HS-27A (cell line): ENCODE data around the gene IZUMO1.
A peak's percentile ranks its signal among the peaks of the same experiment; 100 is the strongest.
"Not testable (repeated sequence)": the region's sequence is repeated elsewhere in the genome, so short reads cannot be mapped to it uniquely, and the experiment has no call there.

Experiments used
- DNase-seq: peaks from one replicate; pipeline ENCODE4 v3.0.0-alpha.2; 2012; ENCODE audit warnings: low read depth, missing footprints

The IZUMO1 gene

GRCh38 chr19:48713041-48713863, 33.5 kb downstream of the IZUMO1 start:
- DNase-seq, result no peak

GRCh38 chr19:48711106-48711662, 35.5 kb downstream of the IZUMO1 start:
- no peak for DNase-seq

- DNase-seq, result no peak
These were observed 38.2 kb downstream of the IZUMO1 start for GRCh38 chr19:48708471-48708870.

GRCh38 chr19:48705431-48705830, 41.3 kb downstream of the IZUMO1 start:
- DNase-seq, result no peak

GRCh38 chr19:48703316-48703715, 43.4 kb downstream of the IZUMO1 start:
- DNase-seq, result no peak

GRCh38 chr19:48702701-48703100, 44.0 kb downstream of the IZUMO1 start:
- DNase-seq, result no peak

GRCh38 chr19:48698046-48698445, 48.7 kb downstream of the IZUMO1 start:
- peak; percentile 34 for DNase-seq

GRCh38 chr19:48696353-48697010, 50.2 kb downstream of the IZUMO1 start:
- DNase-seq, result no peak

- no peak for DNase-seq
These were observed 50.9 kb downstream of the IZUMO1 start, which contains the start of gene FUT2 for GRCh38 chr19:48695743-48696352. TSS of gene FUT2 (plus strand) at chr19:48695971. CDS start at chr19:48702957, 6,986 bp downstream.

- not testable (repeated sequence) for DNase-seq
These were observed 53.1 kb downstream of the IZUMO1 start for GRCh38 chr19:48693629-48694028.
